ENCODE data around the gene TMEM131.
A peak's percentile ranks its signal among the peaks of the same experiment; 100 is the strongest.

Gene TMEM131

GRCh38 chr2:98020516-98020915, 24.8 kb upstream of the TMEM131 start:
- no peak for TF ChIP-seq CTCF (IDR thresholded peaks at IDR 0.05; ENCODE audit: extremely low read depth, insufficient read depth, missing control alignments)
- in situ Hi-C loops (cut with MboI; ENCODE audit: low pct_unique_long_range_greater_than_20kb, low sequenced_read_pairs, unreplicated experiment), result no loop called here
- no peak for DNase-seq (ENCODE audit: low spot score)

DNA sequence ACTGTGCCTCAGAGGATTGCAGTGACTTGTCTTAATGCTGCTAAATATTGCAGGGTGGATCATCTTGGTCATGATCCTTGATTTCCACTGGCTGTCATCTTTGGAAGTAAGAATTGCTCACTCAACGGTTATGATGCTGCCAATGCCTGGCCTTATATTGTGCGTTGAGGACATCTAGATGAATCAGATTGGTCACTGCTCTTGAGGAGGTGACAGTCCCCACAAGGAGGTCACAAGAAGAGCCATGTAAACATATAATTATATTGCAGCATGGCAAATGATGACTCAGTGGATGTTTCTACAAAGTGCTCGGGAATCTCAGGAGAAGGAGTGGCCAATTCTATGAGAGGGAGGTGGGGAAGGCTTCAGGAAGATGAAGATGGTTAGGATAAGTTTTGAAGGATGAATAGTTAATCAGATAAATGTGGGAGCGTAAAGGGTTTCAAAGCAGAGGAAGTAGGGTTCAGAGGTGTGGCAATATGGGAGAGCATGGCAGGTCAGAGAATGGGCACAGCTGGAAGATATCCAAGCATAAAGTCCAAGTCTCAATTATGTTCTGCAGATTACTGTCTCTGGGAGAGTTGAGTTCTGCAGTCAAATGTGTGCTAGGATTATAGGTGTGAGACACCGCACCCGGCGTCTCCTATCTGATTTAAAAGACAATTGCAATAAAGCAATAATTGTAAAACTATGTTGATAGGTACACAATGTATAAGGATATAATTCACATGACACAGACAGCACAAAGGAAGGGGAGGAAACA, 21.3 kb upstream of the TMEM131 start:
- no peak for DNase-seq (ENCODE audit: low spot score)
- in situ Hi-C loops (cut with MboI; ENCODE audit: low pct_unique_long_range_greater_than_20kb, low sequenced_read_pairs, unreplicated experiment), result no loop called here

GRCh38 chr2:98015671-98016070, 19.9 kb upstream of the TMEM131 start:
- no peak for TF ChIP-seq CTCF (IDR thresholded peaks at IDR 0.05; ENCODE audit: extremely low read depth, insufficient read depth, missing control alignments)
- in situ Hi-C loops (cut with MboI; ENCODE audit: low pct_unique_long_range_greater_than_20kb, low sequenced_read_pairs, unreplicated experiment), result no loop called here
- no peak for DNase-seq (ENCODE audit: low spot score)

More for the DNA sequence above, 21.3 kb upstream of the TMEM131 start:
- TF ChIP-seq CTCF (IDR thresholded peaks at IDR 0.05; ENCODE audit: extremely low read depth, insufficient read depth, missing control alignments), result no peak

- no peak for TF ChIP-seq CTCF (IDR thresholded peaks at IDR 0.05; ENCODE audit: extremely low read depth, insufficient read depth, missing control alignments)
- DNase-seq (ENCODE audit: low spot score), result no peak
- in situ Hi-C loops (cut with MboI; ENCODE audit: low pct_unique_long_range_greater_than_20kb, low sequenced_read_pairs, unreplicated experiment), result no loop called here
Observed at GRCh38 chr2:98014379-98014778, 18.6 kb upstream of the TMEM131 start.

DNA sequence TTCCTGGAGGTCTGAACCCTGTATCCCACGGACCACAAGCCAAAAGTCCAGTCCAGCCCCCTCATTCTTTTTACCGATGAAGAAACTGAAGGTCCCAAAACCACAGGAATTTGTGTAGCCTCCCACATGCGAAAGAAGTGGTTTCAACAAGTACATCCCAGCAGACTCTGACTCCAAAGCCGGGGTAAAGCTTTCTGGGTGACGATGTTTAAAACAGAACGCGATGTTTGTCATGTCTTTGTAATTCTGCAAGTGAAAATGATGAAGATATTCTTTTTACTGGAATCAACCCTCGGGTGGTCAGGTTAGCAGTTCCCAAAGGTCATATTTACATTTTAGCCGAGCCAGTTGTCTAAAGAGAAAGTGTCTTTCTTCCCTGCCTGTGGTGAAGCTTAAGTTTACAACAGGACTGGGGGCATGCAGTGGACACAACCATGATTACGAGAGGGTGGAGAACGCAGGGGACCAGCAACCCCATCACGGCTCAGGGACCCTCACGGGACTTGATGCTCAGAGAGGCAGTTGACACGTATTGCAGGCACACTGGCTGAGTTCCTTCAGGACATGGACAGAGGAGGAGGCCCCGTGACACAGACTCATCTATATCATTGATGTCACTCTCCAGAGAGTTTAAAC, 17.8 kb upstream of the TMEM131 start:
- DNase-seq (ENCODE audit: low spot score), result peak; percentile 43
- in situ Hi-C loops (cut with MboI; ENCODE audit: low pct_unique_long_range_greater_than_20kb, low sequenced_read_pairs, unreplicated experiment), result no loop called here

DNA sequence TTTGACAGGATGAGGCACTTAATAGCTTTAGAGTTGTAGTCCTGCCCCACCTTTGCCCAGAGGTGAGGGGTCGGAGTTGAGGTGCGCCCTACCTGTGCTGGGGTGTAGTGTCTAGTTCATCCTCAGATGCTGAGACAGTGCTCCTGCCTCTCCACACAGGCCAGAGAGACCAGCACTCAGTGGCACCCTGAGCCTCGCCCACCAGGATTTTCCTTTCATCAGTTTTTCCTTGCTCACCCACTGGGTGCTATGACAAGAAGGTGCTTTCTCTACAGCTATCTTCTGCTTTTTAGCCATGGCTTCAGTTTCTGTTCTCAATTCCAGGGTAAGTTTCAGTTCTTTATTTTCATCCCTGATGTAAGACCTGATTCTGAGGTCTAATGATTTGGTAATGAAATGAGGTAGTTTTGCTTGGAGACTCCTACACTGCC, 16.8 kb upstream of the TMEM131 start:
- no peak for TF ChIP-seq CTCF (IDR thresholded peaks at IDR 0.05; ENCODE audit: extremely low read depth, insufficient read depth, missing control alignments)
- in situ Hi-C loops (cut with MboI; ENCODE audit: low pct_unique_long_range_greater_than_20kb, low sequenced_read_pairs, unreplicated experiment), result no loop called here
- DNase-seq (ENCODE audit: low spot score), result peak; percentile 76

More for the DNA sequence above, 17.8 kb upstream of the TMEM131 start:
- no peak for TF ChIP-seq CTCF (IDR thresholded peaks at IDR 0.05; ENCODE audit: extremely low read depth, insufficient read depth, missing control alignments)

All from GM13977 (cell line).